GM04504 (cell line): Measurements from ENCODE around the gene TRAM2.

Experiments used
- DNase-seq: peaks from one replicate; pipeline ENCODE4 v3.0.0-alpha.2; 2012; ENCODE audit warnings: low read depth

TRAM2 gene

GRCh38 chr6:52530351-52530750, 46.5 kb downstream of the TRAM2 start:
- DNase-seq, result no peak

GRCh38 chr6:52529311-52529710, 47.5 kb downstream of the TRAM2 start:
- no peak for DNase-seq

- no peak for DNase-seq
Observed at GRCh38 chr6:52527436-52527835, 49.4 kb downstream of the TRAM2 start.

GRCh38 chr6:52526634-52527033, 50.2 kb downstream of the TRAM2 start:
- DNase-seq, result no peak

- DNase-seq, result no peak
Observed at GRCh38 chr6:52524918-52525317, 51.9 kb downstream of the TRAM2 start.

- DNase-seq, result no peak
Observed at GRCh38 chr6:52523378-52524142, 53.3 kb downstream of the TRAM2 start.

GRCh38 chr6:52522655-52523054, 54.2 kb downstream of the TRAM2 start:
- no peak for DNase-seq

- no peak for DNase-seq
Observed at GRCh38 chr6:52522151-52522626, 54.7 kb downstream of the TRAM2 start.

- DNase-seq, result no peak
Observed at GRCh38 chr6:52519618-52520017, 57.2 kb downstream of the TRAM2 start.

- no peak for DNase-seq
Observed at GRCh38 chr6:52518279-52518945, 58.4 kb downstream of the TRAM2 start.

GRCh38 chr6:52517502-52518278, 59.2 kb downstream of the TRAM2 start:
- peak; percentile 94 for DNase-seq

GRCh38 chr6:52516943-52517342, 59.9 kb downstream of the TRAM2 start:
- no peak for DNase-seq

GRCh38 chr6:52516269-52516668, 60.6 kb downstream of the TRAM2 start:
- DNase-seq, result no peak

- DNase-seq, result no peak
Observed at GRCh38 chr6:52515219-52515960, 61.5 kb downstream of the TRAM2 start.

GRCh38 chr6:52514514-52514913, 62.3 kb downstream of the TRAM2 start:
- DNase-seq, result peak; percentile 78

- DNase-seq, result no peak
Observed at GRCh38 chr6:52513896-52514295, 63.0 kb downstream of the TRAM2 start.

- DNase-seq, result no peak
Observed at GRCh38 chr6:52513464-52513863, 63.4 kb downstream of the TRAM2 start.

GRCh38 chr6:52512199-52512598, 64.7 kb downstream of the TRAM2 start:
- DNase-seq, result peak; percentile 79

- no peak for DNase-seq
Observed at GRCh38 chr6:52511572-52512151, 65.2 kb downstream of the TRAM2 start.

GRCh38 chr6:52511163-52511562, 65.7 kb downstream of the TRAM2 start:
- no peak for DNase-seq

- DNase-seq, result no peak
Observed at GRCh38 chr6:52510213-52510562, 66.7 kb downstream of the TRAM2 start.
